HUES6 (cell line): ENCODE measurements around the gene PLEKHM2.

Experiments used
- H3K27ac ChIP-seq: 2 replicates; pipeline ENCODE4 v1.7.0; 2013; ENCODE audit warnings: low read depth, mild to moderate bottlenecking, low read length, inconsistent platforms
- H3K27me3 ChIP-seq: 2 replicates; pipeline ENCODE4 v1.6.1; 2013; ENCODE audit warnings: low read length; ENCODE audit not compliant: control insufficient read depth, insufficient read depth
- H3K36me3 ChIP-seq: 2 replicates; pipeline ENCODE4 v1.6.1; 2013; ENCODE audit warnings: low read length; ENCODE audit not compliant: control insufficient read depth, insufficient read depth
- H3K4me1 ChIP-seq: 2 replicates; pipeline ENCODE4 v1.6.1; 2013; ENCODE audit warnings: low read length; ENCODE audit not compliant: control insufficient read depth, insufficient read depth
- H3K4me3 ChIP-seq: 2 replicates; pipeline ENCODE4 v1.5.1; 2013; ENCODE audit warnings: low read depth, low read length
- H3K9ac ChIP-seq: one replicate; pipeline ENCODE4 v1.6.1; 2013; ENCODE audit warnings: mild to moderate bottlenecking, low read length
- H3K9me3 ChIP-seq: 2 replicates; pipeline ENCODE4 v1.6.1; 2013; ENCODE audit warnings: low read depth, low read length; ENCODE audit not compliant: control insufficient read depth, insufficient read depth

The PLEKHM2 gene

DNA sequence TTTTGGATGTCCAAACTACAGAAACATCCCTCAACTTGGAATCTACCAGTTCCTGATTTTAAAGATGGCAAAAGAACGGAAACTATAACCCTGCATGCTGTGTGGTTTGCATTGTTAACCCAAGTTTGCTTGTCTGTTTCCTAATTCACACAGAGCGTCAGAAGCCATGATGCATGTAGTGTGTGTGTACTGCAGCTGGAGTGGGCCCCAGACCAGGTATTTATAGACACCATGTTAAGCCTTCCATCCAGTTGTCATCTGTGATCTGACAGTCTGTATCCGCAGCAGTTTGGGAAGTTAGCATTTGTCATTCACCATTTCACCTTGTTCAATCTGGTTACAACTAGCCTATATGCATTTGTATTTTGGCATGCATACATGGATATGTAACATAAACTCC lies 27.7 kb upstream of the PLEKHM2 start:
- Histone ChIP-seq H3K9me3 (no peaks in the 10 kb centered on the region), H3K27me3 (no peaks in the 10 kb centered on the region), H3K4me3 (no peak overlapping the region), H3K9ac (no peak overlapping the region), H3K36me3 (peaks cover 80% of the 10 kb centered on the region), H3K4me1 (no peaks in the 10 kb centered on the region), H3K27ac (no peak overlapping the region)

DNA sequence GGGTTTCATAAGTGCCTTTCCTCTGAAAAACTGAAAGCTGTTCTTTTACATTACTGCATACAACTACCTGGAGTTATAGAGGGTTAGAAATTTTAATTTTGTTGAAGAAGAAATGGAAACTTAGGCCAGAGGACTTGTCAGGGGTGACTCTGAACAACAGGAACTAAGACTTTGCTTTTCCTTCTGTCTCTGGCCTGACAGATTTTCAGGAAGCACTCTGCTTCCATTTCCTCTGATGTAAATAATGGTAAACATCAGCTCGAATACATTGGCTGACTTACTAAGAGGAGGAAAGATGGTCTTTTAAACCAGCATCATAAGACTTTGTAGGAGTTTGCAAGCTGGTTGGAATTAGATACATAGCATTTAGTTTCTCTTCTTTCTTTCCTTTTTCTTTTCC lies 27.1 kb upstream of the PLEKHM2 start:
- H3K36me3 ChIP-seq: peaks cover 80% of the 10 kb centered on the region

DNA sequence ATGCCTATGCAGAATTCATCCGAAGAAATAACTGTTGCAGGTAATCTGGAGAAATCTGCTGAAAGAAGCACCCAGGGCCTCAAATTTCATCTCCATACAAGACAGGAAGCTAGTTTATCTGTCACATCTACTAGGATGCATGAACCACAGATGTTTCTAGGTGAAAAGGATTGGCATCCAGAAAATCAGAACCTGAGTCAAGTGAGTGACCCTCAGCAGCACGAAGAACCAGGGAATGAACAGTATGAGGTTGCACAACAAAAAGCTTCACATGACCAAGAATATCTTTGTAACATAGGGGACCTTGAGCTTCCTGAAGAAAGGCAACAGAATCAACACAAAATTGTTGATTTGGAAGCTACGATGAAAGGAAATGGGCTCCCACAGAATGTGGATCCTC lies 24.0 kb upstream of the PLEKHM2 start:
- no peaks in the 10 kb centered on the region for H3K4me1 ChIP-seq
- H3K27me3 ChIP-seq: no peaks in the 10 kb centered on the region
- H3K27ac ChIP-seq: no peak overlapping the region
- H3K9me3 ChIP-seq: no peaks in the 10 kb centered on the region
- no peak overlapping the region for H3K4me3 ChIP-seq
- no peak overlapping the region for H3K9ac ChIP-seq
- peaks cover 69% of the 10 kb centered on the region for H3K36me3 ChIP-seq

More for the DNA sequence above, 27.1 kb upstream of the PLEKHM2 start:
- Histone ChIP-seq H3K9ac (no peak overlapping the region), H3K27ac (no peak overlapping the region), H3K4me3 (no peak overlapping the region), H3K9me3 (no peaks in the 10 kb centered on the region), H3K27me3 (no peaks in the 10 kb centered on the region), H3K4me1 (no peaks in the 10 kb centered on the region)

DNA sequence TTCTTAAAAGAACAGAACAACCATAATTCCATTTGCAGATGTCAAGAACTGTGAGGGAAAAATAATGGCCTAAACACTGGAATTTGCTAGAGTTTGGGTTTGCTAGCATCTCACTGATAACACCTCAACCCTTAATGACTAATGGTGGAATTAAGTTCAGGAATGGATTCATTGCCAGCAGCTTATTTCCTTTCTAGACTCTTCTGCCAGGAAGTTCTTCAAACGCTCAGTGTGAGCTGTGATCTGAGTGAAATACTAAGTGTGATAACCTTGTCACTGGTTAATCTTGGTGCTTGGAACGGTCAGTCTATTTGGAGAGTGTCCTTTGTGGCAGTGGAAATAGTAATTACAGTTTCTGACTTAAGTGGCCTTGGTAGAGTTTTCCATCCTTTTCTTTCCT lies 21.6 kb upstream of the PLEKHM2 start:
- no peaks in the 10 kb centered on the region for H3K4me1 ChIP-seq
- H3K9ac ChIP-seq: no peak overlapping the region
- H3K36me3 ChIP-seq: peaks cover 50% of the 10 kb centered on the region
- no peak overlapping the region for H3K27ac ChIP-seq
- no peaks in the 10 kb centered on the region for H3K9me3 ChIP-seq
- no peaks in the 10 kb centered on the region for H3K27me3 ChIP-seq
- no peak overlapping the region for H3K4me3 ChIP-seq

DNA sequence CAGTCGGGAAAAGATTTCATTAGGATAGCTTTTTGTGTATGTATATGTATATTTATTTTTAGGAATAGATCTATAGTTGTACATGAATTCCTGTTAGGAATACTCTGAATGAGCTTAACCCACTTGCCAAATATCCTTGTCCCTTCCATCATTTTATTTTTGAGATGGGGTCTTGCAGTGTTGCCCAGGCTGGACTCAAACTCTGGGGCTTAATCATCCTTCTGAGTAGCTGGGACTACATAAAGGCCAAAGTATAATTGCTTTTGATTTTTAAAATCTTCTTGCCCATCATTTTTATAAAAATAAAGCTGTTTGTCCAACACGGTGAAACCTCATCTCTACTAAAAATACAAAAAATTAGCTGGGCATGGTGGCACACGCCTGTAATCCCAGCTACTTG lies 20.2 kb upstream of the PLEKHM2 start:
- Histone ChIP-seq H3K4me1 (peaks cover 5% of the 10 kb centered on the region; the same call in 1 of the 2 replicates), H3K27ac (no peak overlapping the region), H3K27me3 (no peaks in the 10 kb centered on the region), H3K9me3 (no peaks in the 10 kb centered on the region), H3K4me3 (no peak overlapping the region), H3K36me3 (peaks cover 40% of the 10 kb centered on the region), H3K9ac (no peak overlapping the region)

DNA sequence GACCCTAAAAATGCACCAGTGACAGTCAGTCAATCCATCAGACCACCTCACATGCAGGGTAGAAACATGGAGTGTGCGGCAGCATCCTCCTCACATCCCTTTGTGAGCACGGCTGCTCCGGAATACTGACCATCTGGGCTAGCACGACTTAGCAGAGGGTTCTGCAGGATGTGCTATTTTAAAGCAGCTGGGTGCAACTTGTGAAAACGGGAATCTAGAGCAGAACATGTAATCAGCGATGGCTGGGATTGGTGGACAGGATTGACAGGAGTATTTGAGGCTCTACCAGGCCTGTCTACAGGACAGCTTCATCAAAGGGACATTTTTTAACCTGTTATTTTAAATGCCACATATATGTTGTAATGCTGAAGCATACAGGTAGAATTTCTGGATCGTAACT lies 16.8 kb upstream of the PLEKHM2 start:
- Histone ChIP-seq H3K36me3 (peaks cover 6% of the 10 kb centered on the region), H3K27ac (no peak overlapping the region), H3K27me3 (no peaks in the 10 kb centered on the region), H3K9me3 (no peaks in the 10 kb centered on the region), H3K4me1 (peaks cover 9% of the 10 kb centered on the region), H3K9ac (no peak overlapping the region), H3K4me3 (no peak overlapping the region)

DNA sequence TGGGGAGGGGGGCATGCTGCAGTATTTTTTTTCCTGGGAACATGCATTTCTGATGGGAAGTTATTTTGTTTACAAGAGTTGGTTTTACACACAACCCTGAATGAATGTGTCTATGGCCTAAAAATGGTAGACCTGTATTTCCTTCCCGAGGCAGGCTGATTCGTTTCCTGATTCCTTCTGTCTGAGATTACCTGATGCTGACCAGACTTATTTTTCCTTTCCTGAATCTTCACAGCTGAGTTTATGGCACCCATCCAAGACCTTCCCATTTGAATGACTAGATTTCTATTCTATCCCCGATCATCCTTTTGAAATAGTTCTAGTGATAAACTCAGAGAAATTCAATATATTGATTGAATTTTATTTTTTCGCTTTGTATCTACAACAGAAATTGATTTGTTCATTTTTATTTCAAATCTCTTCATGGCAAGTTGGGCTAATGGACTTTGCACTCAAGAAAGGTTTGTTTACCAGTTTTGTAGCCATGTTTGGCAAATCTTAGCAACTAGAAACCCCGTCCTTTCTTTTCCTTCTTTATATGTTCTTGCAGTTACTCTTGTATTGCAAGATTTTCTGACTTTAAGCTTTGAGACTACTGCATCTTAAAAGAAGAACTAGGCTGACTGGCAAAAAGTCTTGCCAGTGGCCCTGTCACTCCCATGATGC lies 15.9 kb upstream of the PLEKHM2 start:
- no peak overlapping the region for H3K4me3 ChIP-seq
- H3K36me3 ChIP-seq: peaks cover 5% of the 10 kb centered on the region
- H3K27me3 ChIP-seq: no peaks in the 10 kb centered on the region
- no peak overlapping the region for H3K27ac ChIP-seq
- H3K9me3 ChIP-seq: no peaks in the 10 kb centered on the region
- no peak overlapping the region for H3K9ac ChIP-seq
- peaks cover 9% of the 10 kb centered on the region for H3K4me1 ChIP-seq

DNA sequence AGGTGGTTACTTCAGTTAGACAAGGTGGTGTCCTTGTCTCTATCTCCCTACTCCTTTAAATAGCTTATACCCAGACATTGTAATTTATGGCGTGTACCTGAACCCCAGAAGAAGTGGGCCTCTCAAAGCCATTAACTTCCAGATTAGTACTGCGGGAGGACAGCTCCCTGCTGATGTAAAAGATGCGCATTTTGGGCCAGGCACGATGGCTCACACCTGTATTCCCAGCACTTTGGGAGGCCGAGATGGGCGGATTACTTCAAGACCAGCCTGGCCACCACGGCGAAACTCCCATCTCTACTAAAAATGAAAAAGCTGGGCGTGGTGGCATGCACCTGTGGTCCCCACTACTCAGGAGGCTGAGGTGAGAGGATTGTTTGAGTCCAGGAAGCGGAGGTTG lies 15.0 kb upstream of the PLEKHM2 start:
- 0 out of 2 replicates have a peak, but pooled peaks cover 2% of the 10 kb centered on the region for H3K36me3 ChIP-seq
- no peak overlapping the region for H3K27ac ChIP-seq
- no peak overlapping the region for H3K4me3 ChIP-seq
- H3K9me3 ChIP-seq: no peaks in the 10 kb centered on the region
- no peak overlapping the region for H3K9ac ChIP-seq
- H3K27me3 ChIP-seq: no peaks in the 10 kb centered on the region
- H3K4me1 ChIP-seq: peaks cover 9% of the 10 kb centered on the region

DNA sequence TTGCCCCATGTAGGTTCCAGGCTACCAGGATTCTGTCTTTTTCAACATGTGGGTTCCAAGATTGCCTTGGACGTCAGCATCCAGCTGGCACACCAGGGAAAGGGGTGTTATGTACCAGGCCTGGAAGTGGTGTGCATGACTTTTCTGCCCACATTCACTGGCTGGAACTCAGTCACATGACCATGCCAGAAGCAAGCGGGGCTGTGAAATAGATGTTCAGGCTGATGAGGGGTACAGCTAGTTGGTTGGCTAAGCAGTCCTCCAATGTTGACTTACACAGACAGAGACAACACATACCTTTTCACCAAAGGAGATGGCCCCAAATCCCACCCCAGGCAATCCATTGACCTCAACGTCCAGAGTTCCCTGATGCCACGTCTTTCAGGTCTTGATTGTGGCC lies 14.3 kb upstream of the PLEKHM2 start:
- no peaks in the 10 kb centered on the region for H3K9me3 ChIP-seq
- no peak overlapping the region for H3K9ac ChIP-seq
- H3K27me3 ChIP-seq: no peaks in the 10 kb centered on the region
- H3K27ac ChIP-seq: no peak overlapping the region
- no peak overlapping the region for H3K4me3 ChIP-seq
- peaks cover 9% of the 10 kb centered on the region for H3K4me1 ChIP-seq
- H3K36me3 ChIP-seq: no peaks in the 10 kb centered on the region

DNA sequence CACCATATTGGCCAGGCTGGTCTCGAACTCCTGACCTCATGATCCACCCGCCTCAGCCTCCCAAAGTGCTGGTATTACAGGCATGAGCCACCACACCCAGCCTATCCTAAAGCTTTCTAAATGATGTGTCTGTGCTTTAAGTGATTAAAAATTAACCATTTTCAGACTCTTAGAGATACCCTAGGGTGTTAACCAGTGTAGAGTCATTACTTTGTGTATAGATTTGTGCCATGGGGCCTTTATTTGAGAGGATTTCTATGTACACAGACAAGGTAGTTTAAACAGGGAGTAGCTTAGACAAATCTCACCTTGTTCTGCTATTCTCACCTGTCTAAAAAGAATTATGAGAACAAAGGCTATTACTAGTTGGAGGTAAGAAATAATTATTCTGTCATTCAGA lies 12.7 kb upstream of the PLEKHM2 start:
- no peaks in the 10 kb centered on the region for H3K36me3 ChIP-seq
- H3K4me3 ChIP-seq: no peak overlapping the region
- no peaks in the 10 kb centered on the region for H3K27me3 ChIP-seq
- no peaks in the 10 kb centered on the region for H3K9me3 ChIP-seq
- H3K4me1 ChIP-seq: peaks cover 9% of the 10 kb centered on the region
- no peak overlapping the region for H3K27ac ChIP-seq
- no peak overlapping the region for H3K9ac ChIP-seq

DNA sequence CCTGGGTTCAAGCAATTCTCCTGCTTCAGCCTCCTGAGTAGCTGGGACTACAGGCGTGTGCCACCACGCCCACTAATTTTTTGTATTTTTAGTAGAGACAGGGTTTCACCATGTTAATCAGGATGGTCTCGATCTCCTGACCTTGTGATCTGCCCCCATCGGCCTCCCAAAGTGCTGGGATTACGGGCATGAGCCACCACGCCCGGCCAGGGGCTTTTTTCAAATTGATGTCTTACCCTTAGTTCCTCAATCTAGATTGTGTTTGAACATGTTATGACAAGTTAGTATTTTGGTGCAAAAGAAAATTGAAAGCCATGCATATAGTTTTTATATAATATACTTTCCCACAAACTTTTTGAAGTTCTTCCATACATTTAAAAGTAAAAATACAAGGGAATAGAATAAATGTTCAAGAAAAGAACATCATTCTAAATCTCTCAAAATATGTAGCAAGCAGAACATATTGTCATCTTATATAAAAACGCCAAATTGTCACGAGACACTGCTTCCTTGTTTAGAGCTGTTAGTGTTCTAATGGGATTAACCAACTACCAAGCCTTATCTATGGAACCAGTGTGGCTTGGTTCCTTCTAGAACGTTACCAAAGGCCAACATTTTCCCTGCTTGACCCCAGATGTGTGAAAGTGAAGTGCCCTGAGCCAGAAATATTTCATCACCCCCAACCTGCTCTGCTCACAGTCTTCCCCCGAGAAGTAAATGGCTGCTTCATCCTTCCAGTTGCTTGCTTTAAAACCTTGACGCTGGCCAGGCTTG lies 9.5 kb upstream of the PLEKHM2 start:
- Histone ChIP-seq H3K4me3 (no peak overlapping the region), H3K4me1 (no peaks in the 10 kb centered on the region), H3K36me3 (no peaks in the 10 kb centered on the region), H3K27me3 (no peaks in the 10 kb centered on the region), H3K9me3 (peaks cover 13% of the 10 kb centered on the region), H3K27ac (no peak overlapping the region), H3K9ac (no peak overlapping the region)
